ENCODE data around the gene SEMA4D.

SEMA4D gene

DNA sequence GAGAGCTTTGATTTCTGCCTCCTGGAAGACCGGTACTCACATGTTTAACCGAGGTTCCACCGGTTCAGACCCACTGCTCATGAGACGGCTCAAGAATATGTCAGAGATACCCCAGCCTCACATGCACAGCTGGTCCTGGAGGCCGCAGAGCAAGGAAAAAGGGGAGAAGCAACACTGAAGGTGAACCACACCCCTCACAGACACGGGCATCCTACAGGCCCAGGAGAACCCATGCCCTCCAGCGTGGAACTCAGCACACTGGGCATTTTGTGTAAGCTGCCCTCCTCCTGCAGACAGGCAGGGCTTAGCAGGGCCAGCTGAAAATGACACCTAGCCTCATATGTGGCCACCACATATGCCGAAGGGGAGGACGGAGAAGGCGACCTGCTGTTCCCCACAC, 37.4 kb downstream of the SEMA4D start:
- Histone ChIP-seq H3K4ac (ENCODE audit: low read depth, low read length) (no peak overlapping the region), H2BK5ac (ENCODE audit: low read length) (no peak overlapping the region), H3K4me3 (ENCODE audit: low read length) (no peak overlapping the region), H3K27me3 (ENCODE audit: insufficient read depth, low read length, poor library complexity) (no peaks in the 10 kb centered on the region), H3K4me2 (ENCODE audit: low read length) (no peak overlapping the region), H3K79me2 (ENCODE audit: control insufficient read depth, insufficient read depth, low read length) (peaks cover 2% of the 10 kb centered on the region), H3K23ac (ENCODE audit: low read length) (peak overlapping the region; percentile 11), H3K18ac (ENCODE audit: low read length) (no peak overlapping the region), H2BK15ac (replicated peaks; ENCODE audit: low read depth) (no peak overlapping the region), H4K8ac (ENCODE audit: low read depth, low read length) (no peak overlapping the region), H3K27ac (ENCODE audit: low read depth, low read length) (no peak overlapping the region), H2AK5ac (ENCODE audit: low read length) (no peak overlapping the region), H3K56ac (ENCODE audit: low read length) (peak overlapping the region; percentile 0), H3K79me1 (ENCODE audit: low read length) (peaks cover 7% of the 10 kb centered on the region), H2BK120ac (ENCODE audit: low read depth, low read length) (no peak overlapping the region), H4K5ac (ENCODE audit: low read length) (no peak overlapping the region), H3K9ac (ENCODE audit: low read length) (no peak overlapping the region), H3K4me1 (ENCODE audit: control insufficient read depth, low read depth, low read length) (peaks cover 15% of the 10 kb centered on the region), H3K36me3 (ENCODE audit: control insufficient read depth, insufficient read depth, low read length) (no peaks in the 10 kb centered on the region)
- WGBS (ENCODE audit: extremely low coverage, insufficient coverage, low lambda C conversion rate), result no CpG with 5 or more reads among the region's 10 CpGs
- DNase-seq, result no peak

DNA sequence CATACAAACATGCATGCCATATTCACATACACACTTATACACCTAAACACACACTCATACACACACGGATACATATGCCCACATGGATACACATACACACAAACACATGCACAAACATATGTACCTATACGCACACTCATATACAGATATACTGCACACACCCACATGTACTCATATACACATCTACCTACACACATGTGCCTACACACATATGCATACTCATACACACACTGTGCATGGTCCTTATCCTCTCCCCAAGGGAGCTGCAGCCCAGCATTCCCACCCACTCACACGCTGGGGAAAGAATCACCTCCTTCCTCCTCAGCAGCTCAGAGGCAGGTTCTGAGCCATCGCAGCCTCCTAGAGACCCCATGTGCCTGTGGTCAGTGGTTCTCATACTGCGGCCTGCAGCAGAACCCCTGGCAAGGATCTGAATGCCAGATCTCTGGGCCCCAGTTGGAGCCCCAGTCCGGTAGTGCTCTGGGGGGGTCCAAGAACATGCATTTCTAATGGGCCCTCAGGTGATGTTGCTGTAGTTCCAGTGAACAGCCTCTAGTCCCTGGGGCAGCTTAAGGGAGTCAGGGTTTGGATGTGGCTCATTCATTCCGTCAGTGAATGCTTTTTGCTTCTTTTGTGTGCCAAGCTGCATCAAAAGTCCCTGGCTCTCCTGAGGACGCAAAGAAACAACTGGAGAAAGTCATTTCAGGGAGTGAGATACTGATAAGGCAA, 39.0 kb downstream of the SEMA4D start:
- Histone ChIP-seq H3K18ac (ENCODE audit: low read length) (no peak overlapping the region), H2AK5ac (ENCODE audit: low read length) (no peak overlapping the region), H3K9ac (ENCODE audit: low read length) (no peak overlapping the region), H2BK120ac (ENCODE audit: low read depth, low read length) (no peak overlapping the region), H2BK15ac (replicated peaks; ENCODE audit: low read depth) (no peak overlapping the region), H4K5ac (ENCODE audit: low read length) (no peak overlapping the region), H3K36me3 (ENCODE audit: control insufficient read depth, insufficient read depth, low read length) (no peaks in the 10 kb centered on the region), H3K79me1 (ENCODE audit: low read length) (peaks cover 4% of the 10 kb centered on the region), H3K56ac (ENCODE audit: low read length) (no peak overlapping the region), H3K4ac (ENCODE audit: low read depth, low read length) (no peak overlapping the region), H3K79me2 (ENCODE audit: control insufficient read depth, insufficient read depth, low read length) (peaks cover 2% of the 10 kb centered on the region), H2BK5ac (ENCODE audit: low read length) (no peak overlapping the region), H3K4me1 (ENCODE audit: control insufficient read depth, low read depth, low read length) (peaks cover 15% of the 10 kb centered on the region), H3K27me3 (ENCODE audit: insufficient read depth, low read length, poor library complexity) (no peaks in the 10 kb centered on the region), H3K4me2 (ENCODE audit: low read length) (no peak overlapping the region), H3K27ac (ENCODE audit: low read depth, low read length) (no peak overlapping the region), H3K4me3 (ENCODE audit: low read length) (no peak overlapping the region), H4K8ac (ENCODE audit: low read depth, low read length) (no peak overlapping the region), H3K23ac (ENCODE audit: low read length) (no peak overlapping the region)
- no CpG with 5 or more reads among the region's 8 CpGs for WGBS (ENCODE audit: extremely low coverage, insufficient coverage, low lambda C conversion rate)
- DNase-seq, result peak; percentile 51

DNA sequence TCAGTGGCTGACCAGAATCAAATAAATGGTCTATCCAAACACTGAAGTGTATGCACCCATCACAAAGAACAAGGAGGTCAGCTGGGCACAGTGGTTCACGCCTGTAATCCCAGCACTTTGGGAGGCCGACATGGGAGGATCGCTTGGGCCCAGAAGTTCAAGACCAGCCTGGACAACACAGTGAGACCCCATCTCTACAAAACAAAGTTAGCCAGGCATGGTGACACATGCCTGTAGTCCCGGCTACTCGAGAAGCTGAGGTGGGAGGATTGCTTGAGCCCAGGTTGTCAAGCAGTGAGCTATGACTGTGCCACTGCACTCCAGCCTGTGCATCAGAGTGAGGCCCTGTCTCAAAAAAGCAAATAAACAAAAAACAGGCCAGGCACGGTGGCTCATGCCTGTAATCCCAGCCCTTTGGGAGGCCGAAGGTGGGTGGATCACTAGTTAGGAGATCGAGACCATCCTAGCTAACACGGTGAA, 40.5 kb downstream of the SEMA4D start:
- DNase-seq, result no peak
- Histone ChIP-seq H3K9ac (ENCODE audit: low read length) (no peak overlapping the region), H2AK5ac (ENCODE audit: low read length) (no peak overlapping the region), H3K4me2 (ENCODE audit: low read length) (no peak overlapping the region), H3K27ac (ENCODE audit: low read depth, low read length) (no peak overlapping the region), H3K4me3 (ENCODE audit: low read length) (no peak overlapping the region), H2BK5ac (ENCODE audit: low read length) (no peak overlapping the region), H3K36me3 (ENCODE audit: control insufficient read depth, insufficient read depth, low read length) (no peaks in the 10 kb centered on the region), H2BK120ac (ENCODE audit: low read depth, low read length) (no peak overlapping the region), H3K4ac (ENCODE audit: low read depth, low read length) (no peak overlapping the region), H2BK15ac (replicated peaks; ENCODE audit: low read depth) (no peak overlapping the region), H4K5ac (ENCODE audit: low read length) (no peak overlapping the region), H3K56ac (ENCODE audit: low read length) (no peak overlapping the region), H3K79me2 (ENCODE audit: control insufficient read depth, insufficient read depth, low read length) (peaks cover 2% of the 10 kb centered on the region), H3K79me1 (ENCODE audit: low read length) (peaks cover 4% of the 10 kb centered on the region), H3K18ac (ENCODE audit: low read length) (no peak overlapping the region), H3K27me3 (ENCODE audit: insufficient read depth, low read length, poor library complexity) (no peaks in the 10 kb centered on the region), H3K4me1 (ENCODE audit: control insufficient read depth, low read depth, low read length) (peaks cover 15% of the 10 kb centered on the region), H3K23ac (ENCODE audit: low read length) (no peak overlapping the region), H4K8ac (ENCODE audit: low read depth, low read length) (no peak overlapping the region)
- no CpG with 5 or more reads among the region's 9 CpGs for WGBS (ENCODE audit: extremely low coverage, insufficient coverage, low lambda C conversion rate)

DNA sequence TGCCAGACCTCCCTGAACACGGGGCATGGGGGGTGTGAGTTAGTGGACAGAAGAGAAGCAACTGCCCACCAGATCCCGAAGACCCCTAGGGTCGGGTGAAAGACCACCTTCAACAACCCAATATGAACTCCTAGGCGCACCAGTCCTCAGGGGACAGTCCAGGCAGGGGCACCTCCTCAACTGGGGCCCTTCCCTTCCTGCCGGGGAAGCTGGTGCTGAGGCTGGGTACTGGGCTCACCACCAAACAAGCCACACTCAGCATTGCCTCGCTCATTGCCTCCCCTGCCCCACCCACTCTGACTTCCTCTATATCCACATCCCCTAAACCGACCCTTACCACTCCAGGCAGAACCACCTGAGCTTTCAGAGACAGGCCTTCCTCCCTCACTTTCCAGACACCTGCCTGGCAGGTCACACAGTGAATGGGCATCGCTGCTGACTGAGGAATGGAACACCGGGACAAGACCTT, 42.5 kb downstream of the SEMA4D start:
- Histone ChIP-seq H3K4ac (ENCODE audit: low read depth, low read length) (no peak overlapping the region), H3K23ac (ENCODE audit: low read length) (no peak overlapping the region), H3K4me1 (ENCODE audit: control insufficient read depth, low read depth, low read length) (peaks cover 9% of the 10 kb centered on the region), H3K79me1 (ENCODE audit: low read length) (peaks cover 4% of the 10 kb centered on the region), H3K56ac (ENCODE audit: low read length) (no peak overlapping the region), H2BK15ac (replicated peaks; ENCODE audit: low read depth) (no peak overlapping the region), H3K27me3 (ENCODE audit: insufficient read depth, low read length, poor library complexity) (no peaks in the 10 kb centered on the region), H3K79me2 (ENCODE audit: control insufficient read depth, insufficient read depth, low read length) (peaks cover 2% of the 10 kb centered on the region), H3K4me2 (ENCODE audit: low read length) (no peak overlapping the region), H4K8ac (ENCODE audit: low read depth, low read length) (no peak overlapping the region), H3K9ac (ENCODE audit: low read length) (no peak overlapping the region), H2AK5ac (ENCODE audit: low read length) (no peak overlapping the region), H3K4me3 (ENCODE audit: low read length) (no peak overlapping the region), H3K27ac (ENCODE audit: low read depth, low read length) (no peak overlapping the region), H2BK5ac (ENCODE audit: low read length) (no peak overlapping the region), H3K36me3 (ENCODE audit: control insufficient read depth, insufficient read depth, low read length) (no peaks in the 10 kb centered on the region), H3K18ac (ENCODE audit: low read length) (no peak overlapping the region), H4K5ac (ENCODE audit: low read length) (no peak overlapping the region), H2BK120ac (ENCODE audit: low read depth, low read length) (no peak overlapping the region)
- no peak for DNase-seq
- no CpG with 5 or more reads among the region's 9 CpGs for WGBS (ENCODE audit: extremely low coverage, insufficient coverage, low lambda C conversion rate)

DNA sequence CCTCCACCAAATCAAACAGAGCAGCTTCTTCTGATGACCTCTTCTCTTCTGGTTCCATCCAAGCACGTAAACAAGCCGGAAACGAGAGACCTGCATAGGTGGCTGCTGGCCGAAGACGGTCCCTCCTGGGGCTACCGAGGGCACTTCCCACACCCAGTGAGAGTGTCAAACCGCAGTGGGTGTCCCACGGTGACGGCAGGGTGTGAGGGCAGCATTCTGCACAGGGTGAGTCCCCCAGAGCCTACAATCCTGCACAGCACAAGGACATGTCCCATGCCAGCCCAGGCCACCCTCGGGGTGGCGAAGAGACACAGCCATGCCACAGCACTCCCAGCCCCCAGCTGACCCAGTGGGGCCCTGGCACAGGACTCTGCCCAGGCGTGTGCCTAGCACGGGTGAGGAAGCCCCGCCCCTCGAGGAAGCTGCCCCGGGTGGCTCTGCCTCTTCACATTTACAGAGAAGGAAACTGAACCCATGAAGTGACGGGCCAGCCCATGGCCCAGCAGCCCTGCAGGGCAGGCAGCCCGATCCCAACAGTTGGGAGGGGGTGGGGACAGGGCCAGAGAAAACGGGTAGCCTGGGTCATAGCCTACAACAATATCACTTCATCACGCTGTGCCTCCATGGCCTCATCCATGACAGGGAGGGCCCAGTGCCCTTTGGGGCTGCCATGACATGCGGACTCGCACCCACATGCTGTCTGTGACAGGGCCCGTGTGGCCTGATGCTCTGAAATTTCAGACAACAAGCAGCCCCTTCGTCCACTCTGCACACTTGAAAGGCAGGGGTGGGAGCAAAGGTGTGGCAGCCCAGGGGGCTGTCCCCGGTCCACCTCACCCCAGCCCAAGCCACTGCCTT, 43.2 kb downstream of the SEMA4D start:
- WGBS (ENCODE audit: extremely low coverage, insufficient coverage, low lambda C conversion rate), result no CpG with 5 or more reads among the region's 25 CpGs
- H3K4ac ChIP-seq (ENCODE audit: low read depth, low read length), result no peak overlapping the region
- H3K9ac ChIP-seq (ENCODE audit: low read length), result no peak overlapping the region
- H2AK5ac ChIP-seq (ENCODE audit: low read length), result no peak overlapping the region
- no peak overlapping the region for H2BK15ac ChIP-seq (replicated peaks; ENCODE audit: low read depth)
- H3K23ac ChIP-seq (ENCODE audit: low read length), result no peak overlapping the region
- no peak overlapping the region for H2BK5ac ChIP-seq (ENCODE audit: low read length)
- peaks cover 2% of the 10 kb centered on the region for H3K79me2 ChIP-seq (ENCODE audit: control insufficient read depth, insufficient read depth, low read length)
- no peak overlapping the region for H3K27ac ChIP-seq (ENCODE audit: low read depth, low read length)
- no peak overlapping the region for H3K4me2 ChIP-seq (ENCODE audit: low read length)
- H2BK120ac ChIP-seq (ENCODE audit: low read depth, low read length), result no peak overlapping the region
- H3K4me3 ChIP-seq (ENCODE audit: low read length), result no peak overlapping the region
- H3K27me3 ChIP-seq (ENCODE audit: insufficient read depth, low read length, poor library complexity), result no peaks in the 10 kb centered on the region
- DNase-seq, result no peak
- H3K18ac ChIP-seq (ENCODE audit: low read length), result no peak overlapping the region
- no peak overlapping the region for H3K56ac ChIP-seq (ENCODE audit: low read length)
- no peak overlapping the region for H4K5ac ChIP-seq (ENCODE audit: low read length)
- no peaks in the 10 kb centered on the region for H3K36me3 ChIP-seq (ENCODE audit: control insufficient read depth, insufficient read depth, low read length)
- H4K8ac ChIP-seq (ENCODE audit: low read depth, low read length), result no peak overlapping the region
- peaks cover 4% of the 10 kb centered on the region for H3K79me1 ChIP-seq (ENCODE audit: low read length)
- H3K4me1 ChIP-seq (ENCODE audit: control insufficient read depth, low read depth, low read length), result peaks cover 4% of the 10 kb centered on the region

All from mesendoderm (in vitro differentiated cells).